Skeletal muscle tissue (tissue), 4 donors: ENCODE measurements around the gene COG4. TPM values are rescaled to one million over a fixed set of nuclear protein-coding genes. Genes with fewer than 3 reads are reported as not detected.

Experiments used
- H3K27ac ChIP-seq: one replicate; pipeline ENCODE4 v1.7.0; 2013; ENCODE audit warnings: mild to moderate bottlenecking, low read depth, low read length, inconsistent platforms
- H3K27me3 ChIP-seq, 3 donors: one replicate each; pipeline ENCODE4 v1.7.0; 2013; ENCODE audit warnings: low read length in 3 of 3; ENCODE audit not compliant: control insufficient read depth in 3 of 3, insufficient read depth in 3 of 3
- H3K36me3 ChIP-seq, 3 donors: one replicate each; pipeline ENCODE4 v1.7.0; 2013; ENCODE audit warnings: low read length in 3 of 3; ENCODE audit not compliant: control insufficient read depth in 3 of 3, insufficient read depth in 3 of 3
- H3K4me1 ChIP-seq, 3 donors: one replicate each; pipeline ENCODE4 v1.7.0; 2013; ENCODE audit warnings: low read length in 3 of 3, mild to moderate bottlenecking in 3 of 3; ENCODE audit not compliant: control insufficient read depth in 3 of 3, insufficient read depth in 3 of 3
- H3K4me3 ChIP-seq, 3 donors: one replicate each; pipeline ENCODE4 v1.7.0; 2013; ENCODE audit warnings: low read length in 3 of 3
- H3K9ac ChIP-seq, 3 donors: one replicate each; pipeline ENCODE4 v1.7.0; 2013; ENCODE audit warnings: low read length in 3 of 3, mild to moderate bottlenecking in 3 of 3, moderate library complexity in 2 of 3, low read depth in 1 of 3
- H3K9me3 ChIP-seq, 3 donors: one replicate each; pipeline ENCODE4 v1.7.0; 2013; ENCODE audit warnings: low read length in 3 of 3; ENCODE audit not compliant: control insufficient read depth in 3 of 3
- total RNA-seq: library from RNA; depleted of rRNA; stranded (reverse); fragments of >200 nt; gene quantifications from one replicate; pipeline ENCODE4 v1.2.3, GENCODE V29; 2014
- donor health status: Osteomylitis.

COG4 gene
- total RNA-seq, 1 donor from 2014 or later = 66.8 TPM

- Histone ChIP-seq H3K27ac (no peak overlapping the region), H3K4me3 (no peak overlapping the region), H3K9ac (no peak overlapping the region), H3K27me3 (no peaks in the 10 kb centered on the region), H3K9me3 (no peaks in the 10 kb centered on the region), H3K36me3 (peaks cover 58 to 81% (median 79%) of the 10 kb centered on the region in 3 donors), H3K4me1 (peaks cover 0 to 6% (median 4%) of the 10 kb centered on the region in 3 donors)
Measured at GRCh38 chr16:70561623-70562022, 38.3 kb upstream of the COG4 start.

- Histone ChIP-seq H3K4me3 (no peak overlapping the region), H3K36me3 (peaks cover 47 to 71% (median 68%) of the 10 kb centered on the region in 3 donors), H3K27ac (no peak overlapping the region), H3K27me3 (no peaks in the 10 kb centered on the region), H3K9me3 (no peaks in the 10 kb centered on the region), H3K9ac (no peak overlapping the region), H3K4me1 (peaks cover 0 to under 1% (median 0%) of the 10 kb centered on the region in 3 donors)
Measured at GRCh38 chr16:70556063-70556462, 32.7 kb upstream of the COG4 start.

- Histone ChIP-seq H3K27ac (no peak overlapping the region), H3K4me3 (no peak overlapping the region), H3K9me3 (no peaks in the 10 kb centered on the region), H3K4me1 (no peaks in the 10 kb centered on the region), H3K27me3 (no peaks in the 10 kb centered on the region), H3K9ac (no peak overlapping the region), H3K36me3 (peaks cover 46 to 75% (median 71%) of the 10 kb centered on the region in 3 donors)
Measured at GRCh38 chr16:70553645-70554044, 30.3 kb upstream of the COG4 start.

- Histone ChIP-seq H3K27me3 (no peaks in the 10 kb centered on the region), H3K27ac (no peak overlapping the region), H3K36me3 (peaks cover 53 to 80% (median 76%) of the 10 kb centered on the region in 3 donors), H3K4me3 (no peak overlapping the region), H3K9ac (no peak overlapping the region), H3K4me1 (no peaks in the 10 kb centered on the region), H3K9me3 (no peaks in the 10 kb centered on the region)
Measured at GRCh38 chr16:70552675-70553074, 29.3 kb upstream of the COG4 start.

DNA sequence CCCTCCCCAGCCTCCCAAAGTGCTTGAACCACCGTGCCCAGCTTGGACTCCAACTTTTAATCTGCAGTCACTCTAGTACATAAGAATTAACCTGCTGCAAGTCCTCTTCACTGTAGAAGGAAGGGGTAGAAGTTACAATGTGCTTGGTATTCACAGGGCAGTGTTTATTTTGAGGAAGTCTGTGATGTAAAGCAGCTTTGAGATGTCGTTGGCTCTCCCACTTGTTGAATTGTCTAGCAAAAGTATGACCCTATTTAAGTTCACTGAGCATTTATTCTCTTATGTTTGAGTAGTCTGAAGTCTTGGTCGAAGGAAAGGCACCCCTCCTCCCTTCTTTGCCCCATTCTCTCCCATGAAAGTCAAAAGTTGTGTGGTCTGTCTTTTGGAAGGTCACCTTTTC lies 28.4 kb upstream of the COG4 start:
- Histone ChIP-seq H3K36me3 (peaks cover 52 to 73% (median 71%) of the 10 kb centered on the region in 3 donors), H3K9me3 (no peaks in the 10 kb centered on the region), H3K4me3 (no peak overlapping the region), H3K4me1 (no peaks in the 10 kb centered on the region), H3K9ac (no peak overlapping the region), H3K27me3 (no peaks in the 10 kb centered on the region), H3K27ac (no peak overlapping the region)

DNA sequence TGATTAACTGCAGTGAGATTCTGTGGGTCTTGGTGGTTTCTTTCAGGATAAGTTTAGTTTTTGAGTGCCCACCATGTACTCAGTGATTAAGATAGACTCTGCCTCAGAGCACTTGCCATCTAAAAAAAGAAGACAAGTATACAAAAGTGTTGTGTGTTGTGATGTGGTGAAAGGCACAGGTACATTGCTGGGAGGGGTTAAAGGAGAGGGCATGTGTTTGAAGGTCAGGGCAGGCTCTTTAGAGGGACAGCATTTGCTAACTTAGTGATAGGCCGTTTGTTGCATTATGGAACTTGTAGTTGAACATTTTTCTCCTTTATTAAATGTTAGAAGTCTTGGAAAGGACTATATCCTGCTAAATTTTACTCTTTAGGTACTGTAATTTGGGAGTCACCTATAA lies 26.7 kb upstream of the COG4 start:
- H3K4me1 ChIP-seq = no peaks in the 10 kb centered on the region
- H3K9ac ChIP-seq = no peak overlapping the region
- H3K4me3 ChIP-seq = no peak overlapping the region
- H3K27ac ChIP-seq = no peak overlapping the region
- H3K36me3 ChIP-seq = peaks cover 50 to 68% (median 65%) of the 10 kb centered on the region in 3 donors
- no peaks in the 10 kb centered on the region for H3K27me3 ChIP-seq
- H3K9me3 ChIP-seq = no peaks in the 10 kb centered on the region

- H3K9me3 ChIP-seq = no peaks in the 10 kb centered on the region
- peaks cover 51 to 68% (median 65%) of the 10 kb centered on the region in 3 donors for H3K36me3 ChIP-seq
- no peaks in the 10 kb centered on the region for H3K27me3 ChIP-seq
- no peak overlapping the region for H3K9ac ChIP-seq
- H3K27ac ChIP-seq = no peak overlapping the region
- H3K4me1 ChIP-seq = no peaks in the 10 kb centered on the region
- H3K4me3 ChIP-seq = no peak overlapping the region
Measured at GRCh38 chr16:70548936-70549335, 25.6 kb upstream of the COG4 start.

GRCh38 chr16:70544548-70544947 lies 21.2 kb upstream of the COG4 start:
- H3K27ac ChIP-seq = no peak overlapping the region
- peaks cover 55 to 73% (median 66%) of the 10 kb centered on the region in 3 donors for H3K36me3 ChIP-seq
- H3K9ac ChIP-seq = no peak overlapping the region
- no peak overlapping the region for H3K4me3 ChIP-seq
- no peaks in the 10 kb centered on the region for H3K27me3 ChIP-seq
- no peaks in the 10 kb centered on the region for H3K4me1 ChIP-seq
- no peaks in the 10 kb centered on the region for H3K9me3 ChIP-seq

GRCh38 chr16:70540994-70541393 lies 17.6 kb upstream of the COG4 start:
- no peaks in the 10 kb centered on the region for H3K9me3 ChIP-seq
- no peaks in the 10 kb centered on the region for H3K27me3 ChIP-seq
- H3K9ac ChIP-seq = no peak overlapping the region
- H3K36me3 ChIP-seq = peaks cover 54 to 76% (median 65%) of the 10 kb centered on the region in 3 donors
- H3K4me1 ChIP-seq = no peaks in the 10 kb centered on the region
- H3K4me3 ChIP-seq = no peak overlapping the region
- H3K27ac ChIP-seq = no peak overlapping the region

- no peak overlapping the region for H3K4me3 ChIP-seq
- H3K4me1 ChIP-seq = no peaks in the 10 kb centered on the region
- H3K27ac ChIP-seq = no peak overlapping the region
- no peak overlapping the region for H3K9ac ChIP-seq
- H3K36me3 ChIP-seq = peaks cover 32 to 83% (median 76%) of the 10 kb centered on the region in 3 donors
- H3K27me3 ChIP-seq = no peaks in the 10 kb centered on the region
- H3K9me3 ChIP-seq = no peaks in the 10 kb centered on the region
Measured at GRCh38 chr16:70534971-70535370, 11.6 kb upstream of the COG4 start.
